IPS-18a (cell line): Measurements from ENCODE around the gene CFAP90.
A peak's percentile ranks its signal among the peaks of the same experiment; 100 is the strongest.

Source experiments
- H3K27ac ChIP-seq: one replicate; pipeline ENCODE4 v1.5.1; 2013; ENCODE audit warnings: low read length
- H3K27me3 ChIP-seq: one replicate; pipeline ENCODE4 v1.6.1; 2013; ENCODE audit warnings: mild to moderate bottlenecking, low read length; ENCODE audit not compliant: control insufficient read depth, insufficient read depth
- H3K36me3 ChIP-seq: one replicate; pipeline ENCODE4 v1.6.1; 2013; ENCODE audit warnings: low read depth, low read length; ENCODE audit not compliant: control insufficient read depth
- H3K4me1 ChIP-seq: one replicate; pipeline ENCODE4 v1.6.1; 2013; ENCODE audit warnings: low read depth, low read length; ENCODE audit not compliant: control insufficient read depth
- H3K4me3 ChIP-seq: one replicate; pipeline ENCODE4 v1.5.1; 2013; ENCODE audit warnings: low read length
- H3K9ac ChIP-seq: one replicate; pipeline ENCODE4 v1.6.1; 2013; ENCODE audit warnings: mild to moderate bottlenecking, low read length, moderate library complexity
- H3K9me3 ChIP-seq: one replicate; pipeline ENCODE4 v1.6.1; 2013; ENCODE audit warnings: low read depth, low read length; ENCODE audit not compliant: control insufficient read depth

Gene CFAP90

GRCh38 chr5:7815892-7816534 lies 34.9 kb downstream of the CFAP90 start:
- H3K4me1 ChIP-seq, result peaks cover 19% of the 10 kb centered on the region
- peak overlapping the region; percentile 27 for H3K9ac ChIP-seq
- H3K4me3 ChIP-seq, result peak overlapping the region; percentile 33
- no peaks in the 10 kb centered on the region for H3K27me3 ChIP-seq
- no peaks in the 10 kb centered on the region for H3K36me3 ChIP-seq
- no peaks in the 10 kb centered on the region for H3K9me3 ChIP-seq
- no peak overlapping the region for H3K27ac ChIP-seq

GRCh38 chr5:7814816-7815215 lies 36.1 kb downstream of the CFAP90 start:
- Histone ChIP-seq H3K27me3 (no peaks in the 10 kb centered on the region), H3K36me3 (no peaks in the 10 kb centered on the region), H3K9ac (no peak overlapping the region), H3K27ac (no peak overlapping the region), H3K4me3 (no peak overlapping the region), H3K9me3 (no peaks in the 10 kb centered on the region), H3K4me1 (peaks cover 19% of the 10 kb centered on the region)

- Histone ChIP-seq H3K27me3 (no peaks in the 10 kb centered on the region), H3K4me3 (no peak overlapping the region), H3K4me1 (peaks cover 19% of the 10 kb centered on the region), H3K27ac (no peak overlapping the region), H3K9ac (no peak overlapping the region), H3K9me3 (no peaks in the 10 kb centered on the region), H3K36me3 (no peaks in the 10 kb centered on the region)
These were observed 37.4 kb downstream of the CFAP90 start for GRCh38 chr5:7813576-7813975.

- Histone ChIP-seq H3K4me3 (no peak overlapping the region), H3K9ac (no peak overlapping the region), H3K36me3 (no peaks in the 10 kb centered on the region), H3K4me1 (peaks cover 19% of the 10 kb centered on the region), H3K27ac (no peak overlapping the region), H3K27me3 (no peaks in the 10 kb centered on the region), H3K9me3 (no peaks in the 10 kb centered on the region)
These were observed 37.9 kb downstream of the CFAP90 start for GRCh38 chr5:7813007-7813406.

GRCh38 chr5:7811715-7812114 lies 39.2 kb downstream of the CFAP90 start:
- Histone ChIP-seq H3K27ac (no peak overlapping the region), H3K4me3 (no peak overlapping the region)

GRCh38 chr5:7808998-7809397 lies 41.9 kb downstream of the CFAP90 start:
- peaks cover 3% of the 10 kb centered on the region for H3K36me3 ChIP-seq
- H3K4me1 ChIP-seq, result no peaks in the 10 kb centered on the region
- no peak overlapping the region for H3K4me3 ChIP-seq
- H3K9ac ChIP-seq, result no peak overlapping the region
- H3K27me3 ChIP-seq, result no peaks in the 10 kb centered on the region
- no peaks in the 10 kb centered on the region for H3K9me3 ChIP-seq
- H3K27ac ChIP-seq, result no peak overlapping the region

More at GRCh38 chr5:7811715-7812114, 39.2 kb downstream of the CFAP90 start:
- Histone ChIP-seq H3K9me3 (no peaks in the 10 kb centered on the region), H3K4me1 (peaks cover 16% of the 10 kb centered on the region), H3K9ac (no peak overlapping the region), H3K27me3 (no peaks in the 10 kb centered on the region), H3K36me3 (no peaks in the 10 kb centered on the region)

- Histone ChIP-seq H3K4me1 (no peaks in the 10 kb centered on the region), H3K36me3 (peaks cover 3% of the 10 kb centered on the region), H3K9ac (no peak overlapping the region), H3K27ac (no peak overlapping the region), H3K9me3 (no peaks in the 10 kb centered on the region), H3K4me3 (no peak overlapping the region), H3K27me3 (no peaks in the 10 kb centered on the region)
These were observed 45.6 kb downstream of the CFAP90 start for GRCh38 chr5:7805379-7805778.

- Histone ChIP-seq H3K27me3 (no peaks in the 10 kb centered on the region), H3K27ac (no peak overlapping the region), H3K9ac (no peak overlapping the region), H3K4me1 (no peaks in the 10 kb centered on the region), H3K9me3 (no peaks in the 10 kb centered on the region), H3K36me3 (peaks cover 3% of the 10 kb centered on the region), H3K4me3 (no peak overlapping the region)
These were observed 47.0 kb downstream of the CFAP90 start for GRCh38 chr5:7803937-7804336.

GRCh38 chr5:7802855-7803254 lies 48.1 kb downstream of the CFAP90 start:
- no peaks in the 10 kb centered on the region for H3K9me3 ChIP-seq
- no peaks in the 10 kb centered on the region for H3K27me3 ChIP-seq
- H3K36me3 ChIP-seq, result peaks cover 3% of the 10 kb centered on the region
- H3K27ac ChIP-seq, result no peak overlapping the region
- no peak overlapping the region for H3K9ac ChIP-seq
- no peaks in the 10 kb centered on the region for H3K4me1 ChIP-seq
- H3K4me3 ChIP-seq, result no peak overlapping the region

GRCh38 chr5:7801891-7802614 lies 48.9 kb downstream of the CFAP90 start:
- H3K9me3 ChIP-seq, result no peaks in the 10 kb centered on the region
- no peaks in the 10 kb centered on the region for H3K27me3 ChIP-seq
- peaks cover 3% of the 10 kb centered on the region for H3K36me3 ChIP-seq
- no peaks in the 10 kb centered on the region for H3K4me1 ChIP-seq
- no peak overlapping the region for H3K27ac ChIP-seq
- no peak overlapping the region for H3K9ac ChIP-seq
- no peak overlapping the region for H3K4me3 ChIP-seq

- Histone ChIP-seq H3K4me1 (peaks cover 19% of the 10 kb centered on the region), H3K27me3 (no peaks in the 10 kb centered on the region), H3K27ac (no peak overlapping the region), H3K4me3 (no peak overlapping the region), H3K36me3 (no peaks in the 10 kb centered on the region), H3K9ac (no peak overlapping the region), H3K9me3 (no peaks in the 10 kb centered on the region)
These were observed 55.6 kb downstream of the CFAP90 start for GRCh38 chr5:7795306-7795705.

GRCh38 chr5:7794823-7795222 lies 56.1 kb downstream of the CFAP90 start:
- no peaks in the 10 kb centered on the region for H3K27me3 ChIP-seq

More at GRCh38 chr5:7794823-7795222, 56.1 kb downstream of the CFAP90 start:
- H3K4me3 ChIP-seq, result no peak overlapping the region
- H3K4me1 ChIP-seq, result peaks cover 21% of the 10 kb centered on the region
- H3K9ac ChIP-seq, result peak overlapping the region; percentile 20
- peak overlapping the region; percentile 10 for H3K27ac ChIP-seq
- H3K36me3 ChIP-seq, result no peaks in the 10 kb centered on the region
- no peaks in the 10 kb centered on the region for H3K9me3 ChIP-seq
